OCI-LY7 (cell line): Measurements from ENCODE around the gene ELOF1. TPM values are rescaled to one million over a fixed set of nuclear protein-coding genes. Genes with fewer than 3 reads are reported as not detected.

ENCODE experiments used
- BruUV-seq: library from RNA; stranded (reverse); fragments of 400-500 nt; replicated peaks from 2 replicates; lab custom pipeline; 2021; lab: Mats Ljungman, UMichigan
- CTCF ChIA-PET: fragments of 300-600 bp; sonication (Branson Sonifier 250); formaldehyde crosslinking; loops from one replicate; lab custom pipeline; 2022; ENCODE audit warnings: antibody characterized with exemption; ENCODE audit not compliant: unreplicated experiment; lab: Charles Lee
- POLR2A ChIA-PET: fragments of 300-600 bp; sonication (Branson Sonifier 250); formaldehyde crosslinking; loops from one replicate; lab custom pipeline; 2022; ENCODE audit warnings: antibody characterized with exemption; lab: Charles Lee
- DNase-seq: peaks from one replicate; pipeline ENCODE4 v3.0.0-alpha.2; 2015; ENCODE audit warnings: low spot score
- H2AFZ ChIP-seq: fragments of 200-600 bp; sonication (generic), shearing (Covaris generic); 2 replicates; pipeline ENCODE4 v1.6.1; 2014; ENCODE audit warnings: mild to moderate bottlenecking, antibody characterized with exemption, low read length, moderate library complexity
- H3K27ac ChIP-seq: fragments of 200-600 bp; sonication (generic); 2 replicates; pipeline ENCODE4 v1.5.1; 2014; ENCODE audit warnings: mixed run types, low read depth, mild to moderate bottlenecking, moderate library complexity, low read length, inconsistent platforms; ENCODE audit not compliant: poor library complexity, severe bottlenecking
- H3K36me3 ChIP-seq: fragments of 200-600 bp; sonication (generic); 2 replicates; pipeline ENCODE4 v1.6.1; 2014; ENCODE audit warnings: mild to moderate bottlenecking, antibody characterized with exemption, low read length, moderate library complexity, mixed read lengths; ENCODE audit not compliant: insufficient read depth
- H3K4me1 ChIP-seq: fragments of 200-600 bp; sonication (generic); 2 replicates; pipeline ENCODE4 v1.5.1; 2014; ENCODE audit warnings: mild to moderate bottlenecking, low read length; ENCODE audit not compliant: insufficient read depth, poor library complexity, severe bottlenecking
- H3K4me2 ChIP-seq: fragments of 200-600 bp; sonication (generic); 2 replicates; pipeline ENCODE4 v1.6.1; 2014; ENCODE audit warnings: mild to moderate bottlenecking, low read length
- H3K4me3 ChIP-seq: fragments of 200-600 bp; sonication (generic); 2 replicates; pipeline ENCODE4 v1.5.1; 2014; ENCODE audit warnings: mild to moderate bottlenecking, low read depth, low read length; ENCODE audit not compliant: poor library complexity, severe bottlenecking
- H3K79me2 ChIP-seq: fragments of 200-600 bp; sonication (generic); 2 replicates; pipeline ENCODE4 v1.6.1; 2016; ENCODE audit warnings: low read depth, mild to moderate bottlenecking, low read length, moderate library complexity, mixed read lengths; ENCODE audit not compliant: insufficient read depth
- H3K9me2 ChIP-seq: fragments of 200-600 bp; sonication (generic); 2 replicates; pipeline ENCODE4 v1.6.1; 2016; ENCODE audit warnings: mild to moderate bottlenecking, low read length, mixed read lengths; ENCODE audit not compliant: insufficient read depth
- H3K9me3 ChIP-seq: fragments of 200-600 bp; sonication (generic); 2 replicates; pipeline ENCODE4 v1.6.1; 2014; ENCODE audit warnings: mild to moderate bottlenecking, mixed run types, low read length, mixed read lengths
- H4K20me1 ChIP-seq: fragments of 200-600 bp; sonication (generic); 2 replicates; pipeline ENCODE4 v1.6.1; 2014; ENCODE audit warnings: mild to moderate bottlenecking, antibody characterized with exemption, low read length, moderate library complexity, mixed read lengths; ENCODE audit not compliant: insufficient read depth
- EZH2phosphoT487 ChIP-seq: fragments of 200-600 bp; sonication (generic); IDR thresholded peaks from 2 replicates; pipeline ENCODE4 v1.6.1; 2018; ENCODE audit warnings: low read depth, borderline replicate concordance, mild to moderate bottlenecking, mixed run types, antibody characterized with exemption, low read length, moderate library complexity, mixed read lengths
- intact Hi-C: fragments of 100-400 bp; cut with micrococcal nuclease; formaldehyde crosslinking; loops from one replicate; pipeline ENCODE4 v1.10.0; 2022; ENCODE audit not compliant: unreplicated experiment
- total RNA-seq, 2 experiments: library from RNA; depleted of rRNA in 1 of 2; stranded (reverse); fragments of >200 nt in 1 of 2; shearing (Covaris generic) in 1 of 2; gene quantifications; 2 replicates each; pipeline ENCODE4 v1.2.3, GENCODE V29; 2014 to 2022
- TF ChIP-seq, protein P1 (sequence below): fragments of 200-600 bp; sonication (generic); conservative IDR thresholded peaks from 2 replicates; pipeline ENCODE4 v1.5.1; 2014; ENCODE audit warnings: mild to moderate bottlenecking, antibody characterized with exemption, low read length, moderate library complexity, mixed read lengths

ELOF1 gene
- total RNA-seq, 2 experiments from 2014 or later: 60.5 to 73.2 TPM

DNA sequence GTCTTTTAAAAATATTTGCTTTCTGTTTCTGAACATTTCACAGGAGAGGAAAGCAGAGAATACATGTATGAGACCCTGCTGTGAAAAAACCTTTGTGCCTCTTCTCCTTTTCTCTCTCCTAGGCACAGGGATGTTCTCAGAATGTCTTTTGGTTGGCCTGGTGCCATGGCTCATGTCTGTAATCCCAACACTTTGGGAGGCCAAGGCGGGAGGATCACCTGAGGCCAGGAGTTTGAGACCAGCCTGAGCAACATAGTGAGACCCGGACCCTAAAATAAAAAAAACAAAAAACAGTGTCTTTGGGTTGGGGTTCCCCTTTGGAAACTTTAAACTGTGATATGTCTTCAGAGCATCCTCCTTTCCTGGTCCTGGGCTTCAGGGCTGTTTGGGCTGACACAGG lies 39.7 kb upstream of the ELOF1 start:
- no peak for DNase-seq
- CTCF ChIA-PET: no interaction called here
- no peak for TF ChIP-seq EZH2phosphoT487
- TF ChIP-seq, protein P1, sequence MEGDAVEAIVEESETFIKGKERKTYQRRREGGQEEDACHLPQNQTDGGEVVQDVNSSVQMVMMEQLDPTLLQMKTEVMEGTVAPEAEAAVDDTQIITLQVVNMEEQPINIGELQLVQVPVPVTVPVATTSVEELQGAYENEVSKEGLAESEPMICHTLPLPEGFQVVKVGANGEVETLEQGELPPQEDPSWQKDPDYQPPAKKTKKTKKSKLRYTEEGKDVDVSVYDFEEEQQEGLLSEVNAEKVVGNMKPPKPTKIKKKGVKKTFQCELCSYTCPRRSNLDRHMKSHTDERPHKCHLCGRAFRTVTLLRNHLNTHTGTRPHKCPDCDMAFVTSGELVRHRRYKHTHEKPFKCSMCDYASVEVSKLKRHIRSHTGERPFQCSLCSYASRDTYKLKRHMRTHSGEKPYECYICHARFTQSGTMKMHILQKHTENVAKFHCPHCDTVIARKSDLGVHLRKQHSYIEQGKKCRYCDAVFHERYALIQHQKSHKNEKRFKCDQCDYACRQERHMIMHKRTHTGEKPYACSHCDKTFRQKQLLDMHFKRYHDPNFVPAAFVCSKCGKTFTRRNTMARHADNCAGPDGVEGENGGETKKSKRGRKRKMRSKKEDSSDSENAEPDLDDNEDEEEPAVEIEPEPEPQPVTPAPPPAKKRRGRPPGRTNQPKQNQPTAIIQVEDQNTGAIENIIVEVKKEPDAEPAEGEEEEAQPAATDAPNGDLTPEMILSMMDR: no peak

DNA sequence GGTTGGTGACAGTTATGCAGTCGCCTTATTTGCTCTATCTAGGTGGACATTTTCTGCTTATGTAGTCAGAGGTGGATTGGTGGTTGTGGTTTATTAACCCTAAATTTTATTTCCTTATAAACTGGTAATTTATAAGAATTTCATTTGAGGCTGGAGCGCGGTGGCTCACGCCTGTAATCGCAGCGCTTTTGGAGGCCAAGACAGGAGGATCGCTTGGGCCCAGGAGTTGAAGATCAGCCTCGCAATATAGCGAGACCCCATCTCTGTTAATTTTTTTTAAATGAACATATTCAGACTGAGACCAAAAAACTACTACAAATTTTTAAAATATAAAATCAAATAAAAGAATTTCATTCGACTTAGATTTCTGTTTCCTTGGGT lies 39.1 kb upstream of the ELOF1 start:
- DNase-seq: no peak
- intact Hi-C loops: no loop called here
- H3K4me3 ChIP-seq: peak overlapping the region; percentile 90
- ChIA-PET POLR2A (interaction anchor here (0.8 kb wide), 1 partner anchor 54 kb away, joined by 4 read pairs; no protein-coding TSS in a partner anchor), CTCF (no interaction called here)
- H3K36me3 ChIP-seq: 0 out of 2 replicates have a peak, but pooled peaks cover 5% of the 10 kb centered on the region
- H3K27ac ChIP-seq: peak overlapping the region; percentile 44
- H2AFZ ChIP-seq: peak overlapping the region; percentile 62
- TF ChIP-seq EZH2phosphoT487: no peak
- TF ChIP-seq, protein P1: no peak
- peaks cover 37% of the 10 kb centered on the region for H3K4me1 ChIP-seq
- H3K9me2 ChIP-seq: no peaks in the 10 kb centered on the region
- H3K4me2 ChIP-seq: peak overlapping the region; percentile 100
- no peaks in the 10 kb centered on the region for H3K9me3 ChIP-seq
- BruUV-seq: TSS peak; percentile 73
- H3K79me2 ChIP-seq: peaks cover 12% of the 10 kb centered on the region; the same call in 1 of the 2 replicates
- no peaks in the 10 kb centered on the region for H4K20me1 ChIP-seq

More for the DNA sequence above, 39.7 kb upstream of the ELOF1 start:
- Histone ChIP-seq H3K9me2 (no peaks in the 10 kb centered on the region), H3K27ac (no peak overlapping the region), H3K9me3 (no peaks in the 10 kb centered on the region), H2AFZ (no peak overlapping the region), H3K36me3 (peaks cover 8% of the 10 kb centered on the region; the same call in 1 of the 2 replicates), H4K20me1 (no peaks in the 10 kb centered on the region), H3K4me3 (no peak overlapping the region), H3K4me1 (peaks cover 37% of the 10 kb centered on the region), H3K4me2 (peak overlapping the region; percentile 100), H3K79me2 (peaks cover 12% of the 10 kb centered on the region; the same call in 1 of the 2 replicates)
- BruUV-seq: no TSS peak
- POLR2A ChIA-PET: no interaction called here
- intact Hi-C loops: no loop called here
